Measurements from ENCODE around the gene NOP16.
"Not testable (repeated sequence)": the region's sequence is repeated elsewhere in the genome, so short reads cannot be mapped to it uniquely, and the experiment has no call there.

The NOP16 gene

GRCh38 chr5:176410486-176411180, 22.2 kb upstream of the NOP16 start:
- no peak for DNase-seq (ENCODE audit: extremely low spot score, insufficient read length, low read depth)
- FAIRE-seq, result no peak

- DNase-seq (ENCODE audit: extremely low spot score, insufficient read length, low read depth) (no peak), FAIRE-seq (no peak)
These were observed 21.4 kb upstream of the NOP16 start for GRCh38 chr5:176409765-176410164.

GRCh38 chr5:176408590-176408989, 20.2 kb upstream of the NOP16 start:
- DNase-seq (ENCODE audit: extremely low spot score, insufficient read length, low read depth) (no peak), FAIRE-seq (no peak)

- not testable (repeated sequence) for FAIRE-seq; DNase-seq (ENCODE audit: extremely low spot score, insufficient read length, low read depth)
These were observed 19.8 kb upstream of the NOP16 start for GRCh38 chr5:176408252-176408573.

- FAIRE-seq (no peak), DNase-seq (ENCODE audit: extremely low spot score, insufficient read length, low read depth) (no peak)
These were observed 19.3 kb upstream of the NOP16 start for GRCh38 chr5:176407456-176408251.

GRCh38 chr5:176406436-176407052, 18.1 kb upstream of the NOP16 start:
- FAIRE-seq (no peak), DNase-seq (ENCODE audit: extremely low spot score, insufficient read length, low read depth) (no peak)

GRCh38 chr5:176405656-176406435, 17.4 kb upstream of the NOP16 start:
- FAIRE-seq (no peak), DNase-seq (ENCODE audit: extremely low spot score, insufficient read length, low read depth) (no peak)

GRCh38 chr5:176401281-176402205, 13.1 kb upstream of the NOP16 start:
- FAIRE-seq, result no peak

GRCh38 chr5:176400382-176401156, 12.2 kb upstream of the NOP16 start:
- FAIRE-seq (no peak), DNase-seq (ENCODE audit: extremely low spot score, insufficient read length, low read depth) (no peak)

More at GRCh38 chr5:176401281-176402205, 13.1 kb upstream of the NOP16 start:
- no peak for DNase-seq (ENCODE audit: extremely low spot score, insufficient read length, low read depth)

- no peak for DNase-seq (ENCODE audit: extremely low spot score, insufficient read length, low read depth)
- FAIRE-seq, result no peak
These were observed 9.5 kb upstream of the NOP16 start for GRCh38 chr5:176397736-176398420.

GRCh38 chr5:176396330-176396729, 7.9 kb upstream of the NOP16 start:
- FAIRE-seq, result no peak
- no peak for DNase-seq (ENCODE audit: extremely low spot score, insufficient read length, low read depth)

GRCh38 chr5:176394881-176395675, 6.7 kb upstream of the NOP16 start:
- DNase-seq (ENCODE audit: extremely low spot score, insufficient read length, low read depth), result no peak
- no peak for FAIRE-seq

GRCh38 chr5:176394096-176394495, 5.7 kb upstream of the NOP16 start:
- DNase-seq (ENCODE audit: extremely low spot score, insufficient read length, low read depth) (no peak), FAIRE-seq (no peak)

- FAIRE-seq, result no peak
- DNase-seq (ENCODE audit: extremely low spot score, insufficient read length, low read depth), result no peak
These were observed 4.1 kb upstream of the NOP16 start for GRCh38 chr5:176392526-176392925.

GRCh38 chr5:176391999-176392398, 3.6 kb upstream of the NOP16 start:
- no peak for FAIRE-seq
- DNase-seq (ENCODE audit: extremely low spot score, insufficient read length, low read depth), result no peak

- DNase-seq (ENCODE audit: extremely low spot score, insufficient read length, low read depth), result no peak
- no peak for FAIRE-seq
These were observed 3.1 kb upstream of the NOP16 start for GRCh38 chr5:176391479-176391878.

Measured in GM18507 (cell line).